Gastrocnemius medialis (tissue), 4 donors: ENCODE results near the gene SHC4.

Experiments used
- CTCF ChIP-seq, 5 experiments: fragments of 450-650 bp in 3 of 5; fragments of 200-600 bp in 2 of 5; sonication (generic) in 2 of 5; IDR thresholded peaks in 4 of 5; conservative IDR thresholded peaks in 1 of 5; 1 replicate in 4 of 5; 2 replicates in 1 of 5; pipeline ENCODE4 v1.5.1; 2016 to 2019; ENCODE audit warnings: antibody characterized with exemption in 5 of 5, mild to moderate bottlenecking in 3 of 5, moderate library complexity in 3 of 5
- POLR2A ChIP-seq, 2 donors: fragments of 450-650 bp; IDR thresholded peaks; one replicate each; pipeline ENCODE4 v1.6.1; 2017; ENCODE audit warnings: antibody characterized with exemption in 2 of 2, mild to moderate bottlenecking in 2 of 2, moderate library complexity in 2 of 2

- TF ChIP-seq CTCF (IDR thresholded peaks at IDR 0.05 in 4 of 5, conservative IDR thresholded peaks at IDR 0.05 in 1 of 5) (no peak), POLR2A (IDR thresholded peaks at IDR 0.05) (no peak)
Observed at GRCh38 chr15:48981941-48982340, 18.2 kb upstream of the SHC4 start.
